Tibial nerve (tissue), 4 donors: ENCODE results near the gene SFXN5.

Experiments used
- CTCF ChIP-seq, 5 experiments: fragments of 200-600 bp in 3 of 5; fragments of 450-650 bp in 2 of 5; sonication (generic) in 3 of 5; IDR thresholded peaks; one replicate each; pipeline ENCODE4 v1.5.1; 2016 to 2019; ENCODE audit warnings: antibody characterized with exemption in 5 of 5, mild to moderate bottlenecking in 3 of 5, moderate library complexity in 2 of 5
- EP300 ChIP-seq, 2 donors: sonication (generic); formaldehyde crosslinking; IDR thresholded peaks; one replicate each; pipeline ENCODE4 v1.6.1; 2017; ENCODE audit warnings: antibody characterized with exemption in 2 of 2, mild to moderate bottlenecking in 1 of 2
- POLR2A ChIP-seq, 2 donors: fragments of 450-650 bp; IDR thresholded peaks; one replicate each; pipeline ENCODE4 v1.6.1; 2017; ENCODE audit warnings: antibody characterized with exemption in 2 of 2, mild to moderate bottlenecking in 2 of 2, moderate library complexity in 2 of 2

GRCh38 chr2:73054980-73055379 lies 16.5 kb downstream of the SFXN5 start:
- no peak for TF ChIP-seq CTCF (IDR thresholded peaks at IDR 0.05)
- TF ChIP-seq POLR2A (IDR thresholded peaks at IDR 0.05) = no peak
- no peak for TF ChIP-seq EP300 (IDR thresholded peaks at IDR 0.05)
